GM12878 (cell line): Measurements from ENCODE around the gene KCTD16. TPM values are rescaled to one million over a fixed set of nuclear protein-coding genes. Genes with fewer than 3 reads are reported as not detected.

Experiments used
- ATAC-seq: fragments of 200-7000 bp; cut with Tn5 transposase; 3 replicates; pipeline ENCODE4 v1.9.1; 2020; ENCODE audit warnings: mild to moderate bottlenecking, moderate library complexity
- BruUV-seq: library from RNA; stranded (reverse); fragments of 400-500 nt; replicated peaks from 2 replicates; lab custom pipeline; 2021; lab: Mats Ljungman, UMichigan
- CTCF ChIA-PET: fragments of 300-600 bp; sonication (Branson Sonifier 250); formaldehyde crosslinking; extraction: SDS; loops from one replicate; lab custom pipeline; 2021; ENCODE audit warnings: inconsistent platforms; lab: Yijun Ruan, JAX
- POLR2A ChIA-PET: fragments of 350-600 bp; formaldehyde crosslinking; extraction: SDS; loops from one replicate; lab custom pipeline; 2021; ENCODE audit warnings: inconsistent platforms; lab: Charles Lee
- RAD21 ChIA-PET: fragments of 300-600 bp; sonication (Branson Sonifier 250); formaldehyde crosslinking; loops from one replicate; lab custom pipeline; 2023; ENCODE audit warnings: antibody characterized with exemption; ENCODE audit not compliant: unreplicated experiment; lab: Charles Lee
- SMC1A ChIA-PET: fragments of 300-600 bp; sonication (Branson Sonifier 250); formaldehyde crosslinking; loops from one replicate; lab custom pipeline; 2023; ENCODE audit not compliant: unreplicated experiment, uncharacterized antibody; lab: Charles Lee
- DNase-seq: peaks from one replicate; pipeline ENCODE4 v3.0.0-alpha.2; 2011; ENCODE audit warnings: low read depth, low spot score
- FAIRE-seq: peaks from 3 replicates; lab custom pipeline; 2011; peaks lifted over from hg19 to GRCh38; lab: Jason Lieb, UNC
- H2AFZ ChIP-seq: 2 replicates; pipeline ENCODE4 v1.6.0; 2011; ENCODE audit warnings: low read depth, low read length, control low read depth; ENCODE audit not compliant: control insufficient read depth
- H3K27ac ChIP-seq: 2 replicates; pipeline ENCODE4 v1.5.1; 2011; ENCODE audit warnings: control low read depth; ENCODE audit not compliant: control insufficient read depth, insufficient read depth
- H3K27me3 ChIP-seq, 2 experiments: replicated peaks in 1 of 2; 2 replicates each; pipeline versions ENCODE4 v1.6.0 to v1.6.1; 2011; ENCODE audit warnings: low read length in 1 of 2; ENCODE audit not compliant: control insufficient read depth in 2 of 2, insufficient read depth in 2 of 2
- H3K36me3 ChIP-seq, 2 experiments: 2 replicates each; pipeline ENCODE4 v1.5.1; 2011; ENCODE audit warnings: low read length in 1 of 2; ENCODE audit not compliant: control insufficient read depth in 2 of 2, insufficient read depth in 2 of 2
- H3K4me1 ChIP-seq: 2 replicates; pipeline ENCODE4 v1.6.1; 2011; ENCODE audit warnings: mild to moderate bottlenecking, low read length, moderate library complexity, mixed read lengths; ENCODE audit not compliant: control insufficient read depth, insufficient read depth
- H3K4me2 ChIP-seq: 2 replicates; pipeline ENCODE4 v1.6.0; 2011; ENCODE audit warnings: control low read depth; ENCODE audit not compliant: control insufficient read depth, insufficient read depth
- H3K4me3 ChIP-seq: fragments of 200-600 bp; sonication (generic); 2 replicates; pipeline ENCODE4 v1.5.1; 2016
- H3K79me2 ChIP-seq: 2 replicates; pipeline ENCODE4 v1.6.0; 2011; ENCODE audit warnings: low read length; ENCODE audit not compliant: control insufficient read depth, insufficient read depth
- H3K9ac ChIP-seq: 2 replicates; pipeline ENCODE4 v1.8.0; 2011; ENCODE audit warnings: low read length, control low read depth, mixed read lengths; ENCODE audit not compliant: control insufficient read depth, insufficient read depth
- H3K9me3 ChIP-seq: replicated peaks from 3 replicates; pipeline ENCODE4 v1.5.1; 2011; ENCODE audit warnings: mild to moderate bottlenecking, low read length; ENCODE audit not compliant: control insufficient read depth, insufficient read depth
- H4K20me1 ChIP-seq: 2 replicates; pipeline ENCODE4 v1.6.0; 2011; ENCODE audit not compliant: control insufficient read depth, insufficient read depth
- ATF7 ChIP-seq: fragments of 450-650 bp; IDR thresholded peaks from 2 replicates; pipeline ENCODE4 v1.6.1; 2016; ENCODE audit warnings: low read depth, mild to moderate bottlenecking
- CEBPB ChIP-seq, 2 experiments: fragments of 150-350 bp in 1 of 2; IDR thresholded peaks; 2 replicates each; pipeline ENCODE4 v1.6.1; 2012 to 2014; ENCODE audit warnings: low read depth in 2 of 2, low read length in 2 of 2, borderline replicate concordance in 1 of 2, inconsistent platforms in 1 of 2
- CREB1 ChIP-seq: IDR thresholded peaks from 2 replicates; pipeline ENCODE4 v1.6.1; 2012; ENCODE audit warnings: low read depth, mild to moderate bottlenecking, inconsistent platforms
- CREM ChIP-seq: IDR thresholded peaks from 2 replicates; pipeline ENCODE4 v1.6.1; 2014; ENCODE audit warnings: antibody characterized with exemption, low read depth
- IKZF2 ChIP-seq, 2 experiments: fragments of 450-650 bp; IDR thresholded peaks; 2 replicates each; pipeline ENCODE4 v1.6.1; 2017; ENCODE audit warnings: mild to moderate bottlenecking in 2 of 2, moderate library complexity in 2 of 2
- IRF4 ChIP-seq: IDR thresholded peaks from 2 replicates; pipeline ENCODE4 v1.6.1; 2011; ENCODE audit warnings: low read depth, low read length
- LARP7 ChIP-seq: fragments of 450-650 bp; IDR thresholded peaks from 2 replicates; pipeline ENCODE4 v1.6.1; 2017; ENCODE audit warnings: mild to moderate bottlenecking
- NBN ChIP-seq: fragments of 450-650 bp; IDR thresholded peaks from 2 replicates; pipeline ENCODE4 v1.6.1; 2016
- POU2F2 ChIP-seq: IDR thresholded peaks from 3 replicates; pipeline ENCODE4 v1.6.1; 2011; ENCODE audit warnings: low read depth, mild to moderate bottlenecking, low read length, borderline replicate concordance
- RAD21 ChIP-seq: IDR thresholded peaks from 2 replicates; pipeline ENCODE4 v1.6.1; 2011; ENCODE audit warnings: mild to moderate bottlenecking, low read depth, low read length, moderate library complexity; ENCODE audit not compliant: insufficient read depth
- SMAD1 ChIP-seq: fragments of 450-650 bp; IDR thresholded peaks from 2 replicates; pipeline ENCODE4 v1.6.1; 2018; ENCODE audit warnings: mild to moderate bottlenecking, low read depth; ENCODE audit not compliant: partially characterized antibody
- SMC3 ChIP-seq: IDR thresholded peaks from 2 replicates; pipeline ENCODE4 v1.6.1; 2011; ENCODE audit warnings: low read length, improper control_type of control experiment, borderline replicate concordance
- TCF7 ChIP-seq: IDR thresholded peaks from 2 replicates; pipeline ENCODE4 v1.6.1; 2014; ENCODE audit warnings: antibody characterized with exemption, borderline replicate concordance
- ZNF24 ChIP-seq: fragments of 450-650 bp; IDR thresholded peaks from 2 replicates; pipeline ENCODE4 v1.6.1; 2017; ENCODE audit warnings: antibody characterized with exemption, mild to moderate bottlenecking
- WGBS: methylation state at CpG from one replicate; pipeline ENCODE4 v1.1.6; 2016; ENCODE audit warnings: low lambda C conversion rate; ENCODE audit not compliant: insufficient replicate concordance, insufficient coverage; ENCODE audit errors: missing lambda C conversion rate; 5-methylcytosine and 5-hydroxymethylcytosine counted together
- in situ Hi-C: fragments of 300-500 bp; cut with MboI; formaldehyde crosslinking; loops from 9 replicates; pipeline ENCODE4 v1.14.3; 2018; ENCODE audit warnings: mixed read lengths
- intact Hi-C: fragments of 100-400 bp; cut with micrococcal nuclease; formaldehyde crosslinking; loops from one replicate; pipeline ENCODE4 v1.14.2; 2022; ENCODE audit not compliant: unreplicated experiment
- polyA plus RNA-seq, 11 experiments: library from polyadenylated mRNA; depleted of rRNA in 4 of 11; unstranded in 6 of 11; stranded (reverse) in 5 of 11; fragments of >200 nt; fragmentation: Nextera tagmentation in 4 of 11; fragmentation: Illumina TruSeq in 1 of 11; extraction: Ambion mirVana in 4 of 11; extraction: Trizol in 1 of 11; gene quantifications; 1 replicate in 1 of 11; 2 replicates in 10 of 11; pipeline versions ENCODE4 v1.2.1 to v1.2.3, GENCODE V29; 2011 to 2016; ENCODE audit warnings: inconsistent platforms in 2 of 11, missing spikeins in 2 of 11, low read depth in 1 of 11
- total RNA-seq, 4 experiments: library from RNA; depleted of rRNA in 3 of 4; stranded (reverse); fragments of >200 nt in 3 of 4; fragmentation: Illumina TruSeq in 1 of 4; extraction: Trizol in 1 of 4; gene quantifications; 2 replicates each; pipeline versions ENCODE4 v1.2.1 to v1.2.3, GENCODE V29; 2013 to 2021
- TF ChIP-seq, protein P1 (sequence below): fragments of 450-650 bp; IDR thresholded peaks from 2 replicates; pipeline ENCODE4 v1.6.1; 2017; ENCODE audit warnings: mild to moderate bottlenecking, moderate library complexity
- TF ChIP-seq, protein P2 (sequence below), 3 experiments: IDR thresholded peaks in 2 of 3; conservative IDR thresholded peaks in 1 of 3; 2 replicates each; pipeline ENCODE4 v1.5.1; 2011; ENCODE audit warnings: low read depth in 3 of 3, low read length in 3 of 3, mild to moderate bottlenecking in 3 of 3, control low read depth in 2 of 3, moderate library complexity in 2 of 3, inconsistent platforms in 1 of 3, mixed read lengths in 1 of 3; ENCODE audit not compliant: control insufficient read depth in 2 of 3, insufficient read depth in 1 of 3; ENCODE audit errors: extremely low read depth in 1 of 3
- TF ChIP-seq, protein P3 (sequence below): fragments of 450-650 bp; IDR thresholded peaks from 2 replicates; pipeline ENCODE4 v1.6.1; 2016; ENCODE audit warnings: mild to moderate bottlenecking

The KCTD16 gene
- total and polyA plus RNA-seq, 10 of the 15 experiments (the other 5 are each of a cell fraction or from before 2014, with no cell fraction given) = 0.03 to 0.10 (median 0.06) TPM; not detected in 3

DNA sequence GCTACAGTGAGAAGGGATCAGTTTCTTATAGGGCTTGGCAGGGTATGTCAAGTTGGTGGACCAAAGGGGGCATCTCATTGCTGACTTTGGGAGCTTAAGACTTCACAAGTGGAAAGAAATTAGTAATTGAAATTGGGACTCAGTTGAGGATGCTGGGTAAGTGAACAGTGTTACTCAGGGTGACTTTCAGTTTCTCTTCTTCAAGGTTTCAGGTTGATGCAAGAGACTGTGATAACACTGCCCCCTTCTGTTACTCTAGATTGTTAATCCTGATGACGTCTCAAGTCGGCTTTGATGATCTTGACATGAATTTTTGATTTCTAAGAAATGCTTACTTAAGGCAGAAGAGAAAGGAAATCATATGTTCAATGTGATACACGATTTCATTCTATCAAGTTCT, 21.3 kb downstream of the KCTD16 start:
- no TSS peak for BruUV-seq
- Histone ChIP-seq H3K4me3 (no peak overlapping the region), H3K27ac (peak overlapping the region; percentile 73), H3K4me2 (peak overlapping the region; percentile 78), H4K20me1 (no peaks in the 10 kb centered on the region), H3K36me3 (no peaks in the 10 kb centered on the region), H3K9ac (no peak overlapping the region), H3K79me2 (no peaks in the 10 kb centered on the region), H3K4me1 (peaks cover 42% of the 10 kb centered on the region), H2AFZ (peak overlapping the region; percentile 93), H3K27me3 (no peaks in the 10 kb centered on the region), H3K9me3 (no peaks in the 10 kb centered on the region; the same call in 1 of the 3 replicates)
- FAIRE-seq (peak; percentile 94), ATAC-seq (peak; percentile 85), DNase-seq (peak; percentile 73)
- ChIA-PET RAD21 (interaction anchor here (0.6 to 4.4 kb wide), 15 partner anchors 12 to 1271 kb away, joined by 3 to 34 read pairs (median 3); partner anchors contain the start of genes KCTD16 and YIPF5), POLR2A (no interaction called here), CTCF (interaction anchor here (0.6 to 3.7 kb wide), 30 partner anchors 11 to 1536 kb away, joined by 3 to 36 read pairs (median 5); partner anchors contain the start of genes KCTD16 and YIPF5), SMC1A (interaction anchor here (0.7 to 4.5 kb wide), 22 partner anchors 9 to 1192 kb away, joined by 3 to 37 read pairs (median 3); partner anchors contain the start of genes KCTD16 and YIPF5)
- WGBS = 0% methylated on average over 3 of the region's 3 CpGs
- in situ Hi-C loops (no loop called here), intact Hi-C loops (loop anchor here (5.0 kb wide), 2 partner anchors 215 to 1270 kb away; no protein-coding TSS in a partner anchor)
- TF ChIP-seq NBN = 0 out of 2 replicates have a peak, but pooled peaks have one; percentile 18
- peak; percentile 44; the same call in 1 of the 2 replicates for TF ChIP-seq SMC3
- TF ChIP-seq RAD21 = peak; percentile 78
- TF ChIP-seq TCF7 = no peak
- peak; percentile 84 for TF ChIP-seq ATF7
- TF ChIP-seq, protein P1, sequence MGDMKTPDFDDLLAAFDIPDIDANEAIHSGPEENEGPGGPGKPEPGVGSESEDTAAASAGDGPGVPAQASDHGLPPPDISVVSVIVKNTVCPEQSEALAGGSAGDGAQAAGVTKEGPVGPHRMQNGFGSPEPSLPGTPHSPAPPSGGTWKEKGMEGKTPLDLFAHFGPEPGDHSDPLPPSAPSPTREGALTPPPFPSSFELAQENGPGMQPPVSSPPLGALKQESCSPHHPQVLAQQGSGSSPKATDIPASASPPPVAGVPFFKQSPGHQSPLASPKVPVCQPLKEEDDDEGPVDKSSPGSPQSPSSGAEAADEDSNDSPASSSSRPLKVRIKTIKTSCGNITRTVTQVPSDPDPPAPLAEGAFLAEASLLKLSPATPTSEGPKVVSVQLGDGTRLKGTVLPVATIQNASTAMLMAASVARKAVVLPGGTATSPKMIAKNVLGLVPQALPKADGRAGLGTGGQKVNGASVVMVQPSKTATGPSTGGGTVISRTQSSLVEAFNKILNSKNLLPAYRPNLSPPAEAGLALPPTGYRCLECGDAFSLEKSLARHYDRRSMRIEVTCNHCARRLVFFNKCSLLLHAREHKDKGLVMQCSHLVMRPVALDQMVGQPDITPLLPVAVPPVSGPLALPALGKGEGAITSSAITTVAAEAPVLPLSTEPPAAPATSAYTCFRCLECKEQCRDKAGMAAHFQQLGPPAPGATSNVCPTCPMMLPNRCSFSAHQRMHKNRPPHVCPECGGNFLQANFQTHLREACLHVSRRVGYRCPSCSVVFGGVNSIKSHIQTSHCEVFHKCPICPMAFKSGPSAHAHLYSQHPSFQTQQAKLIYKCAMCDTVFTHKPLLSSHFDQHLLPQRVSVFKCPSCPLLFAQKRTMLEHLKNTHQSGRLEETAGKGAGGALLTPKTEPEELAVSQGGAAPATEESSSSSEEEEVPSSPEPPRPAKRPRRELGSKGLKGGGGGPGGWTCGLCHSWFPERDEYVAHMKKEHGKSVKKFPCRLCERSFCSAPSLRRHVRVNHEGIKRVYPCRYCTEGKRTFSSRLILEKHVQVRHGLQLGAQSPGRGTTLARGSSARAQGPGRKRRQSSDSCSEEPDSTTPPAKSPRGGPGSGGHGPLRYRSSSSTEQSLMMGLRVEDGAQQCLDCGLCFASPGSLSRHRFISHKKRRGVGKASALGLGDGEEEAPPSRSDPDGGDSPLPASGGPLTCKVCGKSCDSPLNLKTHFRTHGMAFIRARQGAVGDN = no peak
- TF ChIP-seq LARP7 = no peak
- no peak for TF ChIP-seq POU2F2
- TF ChIP-seq CREM = peak; percentile 84
- TF ChIP-seq CEBPB (IDR thresholded peaks at IDR 0.05; ENCODE audit: borderline replicate concordance in 1 of 2, low read depth in 2 of 2, low read length in 2 of 2) = peak in 1 of 2 experiments; percentile 35; a peak in 1 of 4 replicates
- TF ChIP-seq ZNF24 = peak; percentile 50; the same call in 1 of the 2 replicates
- TF ChIP-seq SMAD1 = no peak
- peak; percentile 81; the same call in 1 of the 2 replicates for TF ChIP-seq IRF4
- TF ChIP-seq, protein P2, sequence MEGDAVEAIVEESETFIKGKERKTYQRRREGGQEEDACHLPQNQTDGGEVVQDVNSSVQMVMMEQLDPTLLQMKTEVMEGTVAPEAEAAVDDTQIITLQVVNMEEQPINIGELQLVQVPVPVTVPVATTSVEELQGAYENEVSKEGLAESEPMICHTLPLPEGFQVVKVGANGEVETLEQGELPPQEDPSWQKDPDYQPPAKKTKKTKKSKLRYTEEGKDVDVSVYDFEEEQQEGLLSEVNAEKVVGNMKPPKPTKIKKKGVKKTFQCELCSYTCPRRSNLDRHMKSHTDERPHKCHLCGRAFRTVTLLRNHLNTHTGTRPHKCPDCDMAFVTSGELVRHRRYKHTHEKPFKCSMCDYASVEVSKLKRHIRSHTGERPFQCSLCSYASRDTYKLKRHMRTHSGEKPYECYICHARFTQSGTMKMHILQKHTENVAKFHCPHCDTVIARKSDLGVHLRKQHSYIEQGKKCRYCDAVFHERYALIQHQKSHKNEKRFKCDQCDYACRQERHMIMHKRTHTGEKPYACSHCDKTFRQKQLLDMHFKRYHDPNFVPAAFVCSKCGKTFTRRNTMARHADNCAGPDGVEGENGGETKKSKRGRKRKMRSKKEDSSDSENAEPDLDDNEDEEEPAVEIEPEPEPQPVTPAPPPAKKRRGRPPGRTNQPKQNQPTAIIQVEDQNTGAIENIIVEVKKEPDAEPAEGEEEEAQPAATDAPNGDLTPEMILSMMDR (IDR thresholded peaks at IDR 0.05 in 2 of 3, conservative IDR thresholded peaks at IDR 0.05 in 1 of 3; ENCODE audit: control insufficient read depth in 2 of 3, extremely low read depth in 1 of 3, insufficient read depth in 1 of 3, low read depth in 3 of 3, low read length in 3 of 3) = peak; percentile 52 to 73 (median 69); a peak in 5 of 6 replicates
- no peak for TF ChIP-seq IKZF2 (IDR thresholded peaks at IDR 0.05)
- TF ChIP-seq, protein P3, sequence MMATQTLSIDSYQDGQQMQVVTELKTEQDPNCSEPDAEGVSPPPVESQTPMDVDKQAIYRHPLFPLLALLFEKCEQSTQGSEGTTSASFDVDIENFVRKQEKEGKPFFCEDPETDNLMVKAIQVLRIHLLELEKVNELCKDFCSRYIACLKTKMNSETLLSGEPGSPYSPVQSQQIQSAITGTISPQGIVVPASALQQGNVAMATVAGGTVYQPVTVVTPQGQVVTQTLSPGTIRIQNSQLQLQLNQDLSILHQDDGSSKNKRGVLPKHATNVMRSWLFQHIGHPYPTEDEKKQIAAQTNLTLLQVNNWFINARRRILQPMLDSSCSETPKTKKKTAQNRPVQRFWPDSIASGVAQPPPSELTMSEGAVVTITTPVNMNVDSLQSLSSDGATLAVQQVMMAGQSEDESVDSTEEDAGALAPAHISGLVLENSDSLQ = peak; percentile 56; the same call in 1 of the 2 replicates
- TF ChIP-seq CREB1 = peak; percentile 80; the same call in 1 of the 2 replicates
